Activated B cell treated with CpG ODN at 0.5 μM for 24 hours (primary cell): ENCODE data around the gene SF3B2. TPM values are rescaled to one million over a fixed set of nuclear protein-coding genes. Genes with fewer than 3 reads are reported as not detected.
"Not testable (repeated sequence)": the region's sequence is repeated elsewhere in the genome, so short reads cannot be mapped to it uniquely, and the experiment has no call there.

Experiments used
- ATAC-seq: fragments of 200-7000 bp; cut with Tn5 transposase; one replicate; pipeline ENCODE4 v1.10.0; 2021; ENCODE audit warnings: low read depth, mild to moderate bottlenecking, moderate library complexity
- CTCF ChIA-PET: fragments of 350-600 bp; sonication (Branson Sonifier 250); formaldehyde crosslinking; loops from one replicate; lab custom pipeline; 2021; ENCODE audit warnings: antibody characterized with exemption; lab: Charles Lee
- POLR2A ChIA-PET: fragments of 350-600 bp; sonication (Branson Sonifier 250); formaldehyde crosslinking; loops from one replicate; lab custom pipeline; 2021; ENCODE audit warnings: antibody characterized with exemption; lab: Charles Lee
- DNase-seq: peaks from one replicate; pipeline ENCODE4 v3.0.0; 2022
- H3K27ac Mint-ChIP-seq: one replicate; pipeline ENCODE4 v1.8.0; 2020; ENCODE audit warnings: mixed read lengths
- H3K27me3 Mint-ChIP-seq: one replicate; pipeline ENCODE4 v1.8.0; 2021; ENCODE audit warnings: mixed read lengths
- H3K36me3 Mint-ChIP-seq: one replicate; pipeline ENCODE4 v1.8.0; 2021; ENCODE audit warnings: low read depth, mixed read lengths
- H3K4me1 Mint-ChIP-seq: one replicate; pipeline ENCODE4 v1.8.0; 2021; ENCODE audit warnings: mixed read lengths
- H3K4me3 Mint-ChIP-seq: one replicate; pipeline ENCODE4 v1.8.0; 2020; ENCODE audit warnings: mild to moderate bottlenecking, mixed read lengths
- H3K9me3 Mint-ChIP-seq: one replicate; pipeline ENCODE4 v1.8.0; 2020; ENCODE audit warnings: mixed read lengths
- CTCF ChIP-seq: fragments of 200-600 bp; IDR thresholded peaks from one replicate; pipeline ENCODE4 v1.8.0; 2022; ENCODE audit warnings: antibody characterized with exemption, mild to moderate bottlenecking
- intact Hi-C: fragments of 100-400 bp; cut with micrococcal nuclease; formaldehyde crosslinking; loops from one replicate; pipeline ENCODE4 v1.15.1; 2024
- total RNA-seq: library from RNA; stranded (reverse); gene quantifications from 2 replicates; pipeline ENCODE4 v1.2.3, GENCODE V29; 2022

The SF3B2 gene
- total RNA-seq, 1 donor from 2014 or later = 219 TPM

- ChIA-PET CTCF (no interaction called here), POLR2A (interaction anchor here (0.5 to 0.6 kb wide), 2 partner anchors 16 to 165 kb away, joined by 3 read pairs; no protein-coding TSS in a partner anchor)
- no peak for DNase-seq
- peaks cover 21% of the 10 kb centered on the region for H3K4me1 Mint-ChIP-seq
- no peaks in the 10 kb centered on the region for H3K9me3 Mint-ChIP-seq
- peaks cover 44% of the 10 kb centered on the region for H3K36me3 Mint-ChIP-seq
- ATAC-seq = no peak
- no peak for TF ChIP-seq CTCF
- H3K4me3 Mint-ChIP-seq = no peak overlapping the region
- intact Hi-C loops = no loop called here
- peaks cover 5% of the 10 kb centered on the region for H3K27me3 Mint-ChIP-seq
- no peak overlapping the region for H3K27ac Mint-ChIP-seq
Observed at GRCh38 chr11:66006134-66006890, 45.9 kb upstream of the SF3B2 start.

DNA sequence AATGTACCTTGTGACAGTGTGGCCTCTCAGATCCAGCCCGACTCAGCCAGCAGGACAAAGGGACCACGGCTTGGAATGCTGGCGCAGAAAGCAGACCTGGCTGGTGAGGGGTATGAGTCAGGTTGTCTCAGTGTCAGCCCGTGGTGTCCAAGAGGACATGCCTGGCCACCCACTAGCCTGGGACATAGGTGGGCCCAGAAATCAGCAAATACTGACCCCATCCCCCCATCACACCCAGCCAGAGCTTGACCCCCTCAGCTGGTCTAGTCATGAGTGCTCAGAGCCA lies 45.3 kb upstream of the SF3B2 start:
- CTCF ChIA-PET = interaction anchor here (3.4 kb wide), 1 partner anchor 16 kb away, joined by 13 read pairs; no protein-coding TSS in a partner anchor
- DNase-seq = no peak
- peaks cover 40% of the 10 kb centered on the region for H3K36me3 Mint-ChIP-seq
- intact Hi-C loops = loop anchor here (1.0 kb wide), 1 partner anchor 15 kb away; no protein-coding TSS in a partner anchor
- POLR2A ChIA-PET = no interaction called here
- H3K9me3 Mint-ChIP-seq = no peaks in the 10 kb centered on the region
- no peak for ATAC-seq
- TF ChIP-seq CTCF = no peak
- H3K27ac Mint-ChIP-seq = no peak overlapping the region
- peaks cover 8% of the 10 kb centered on the region for H3K27me3 Mint-ChIP-seq
- peaks cover 16% of the 10 kb centered on the region for H3K4me1 Mint-ChIP-seq
- H3K4me3 Mint-ChIP-seq = no peak overlapping the region

- H3K27me3 Mint-ChIP-seq = peaks cover 8% of the 10 kb centered on the region
- H3K4me3 Mint-ChIP-seq = no peak overlapping the region
- ATAC-seq (no peak), DNase-seq (no peak)
- H3K27ac Mint-ChIP-seq = no peak overlapping the region
- H3K36me3 Mint-ChIP-seq = peaks cover 36% of the 10 kb centered on the region
- intact Hi-C loops = loop anchor here (1.0 kb wide), 1 partner anchor 15 kb away; no protein-coding TSS in a partner anchor
- peaks cover 12% of the 10 kb centered on the region for H3K4me1 Mint-ChIP-seq
- H3K9me3 Mint-ChIP-seq = no peaks in the 10 kb centered on the region
- CTCF ChIA-PET = interaction anchor here (3.4 kb wide), 1 partner anchor 16 kb away, joined by 13 read pairs; no protein-coding TSS in a partner anchor
- TF ChIP-seq CTCF = no peak
- POLR2A ChIA-PET = interaction anchor here (0.5 kb wide), 1 partner anchor 69 kb away, joined by 3 read pairs; no protein-coding TSS in a partner anchor
Observed at GRCh38 chr11:66007201-66007634, 44.9 kb upstream of the SF3B2 start.

DNA sequence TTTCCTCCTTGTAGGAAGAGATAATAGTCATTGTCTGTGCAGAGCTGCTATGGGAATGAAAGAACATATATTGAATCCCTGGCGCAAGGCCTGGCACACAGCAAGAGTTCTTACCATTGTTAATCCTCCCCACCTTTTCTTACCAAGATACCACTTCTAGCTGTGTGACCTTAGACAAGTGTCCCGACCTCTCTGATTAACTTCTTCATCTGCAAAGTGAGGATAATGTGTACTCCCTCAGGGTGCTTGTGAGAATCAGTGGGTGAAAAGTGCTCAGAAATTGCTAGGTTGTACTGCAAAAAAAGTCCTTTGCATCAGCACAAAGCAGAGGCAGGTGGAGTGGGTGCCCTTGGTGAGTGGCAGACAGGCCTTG lies 44.1 kb upstream of the SF3B2 start:
- Mint-ChIP-seq H3K9me3 (no peaks in the 10 kb centered on the region), H3K4me3 (no peak overlapping the region), H3K27me3 (peaks cover 9% of the 10 kb centered on the region), H3K27ac (no peak overlapping the region), H3K4me1 (peaks cover 5% of the 10 kb centered on the region), H3K36me3 (peaks cover 32% of the 10 kb centered on the region)
- intact Hi-C loops = no loop called here
- ChIA-PET CTCF (interaction anchor here (1.1 to 3.4 kb wide), 2 partner anchors 15 to 37 kb away, joined by 3 to 13 read pairs; no protein-coding TSS in a partner anchor), POLR2A (interaction anchor here (1.1 kb wide), 1 partner anchor 150 kb away, joined by 3 read pairs; no protein-coding TSS in a partner anchor)
- TF ChIP-seq CTCF = no peak
- ATAC-seq (no peak), DNase-seq (no peak)

- Mint-ChIP-seq H3K27ac (no peak overlapping the region), H3K27me3 (peaks cover 10% of the 10 kb centered on the region), H3K4me3 (no peak overlapping the region), H3K36me3 (peaks cover 28% of the 10 kb centered on the region), H3K4me1 (peaks cover under 1% of the 10 kb centered on the region), H3K9me3 (no peaks in the 10 kb centered on the region)
- TF ChIP-seq CTCF = no peak
- no peak for ATAC-seq
- ChIA-PET CTCF (interaction anchor here (1.1 to 3.4 kb wide), 2 partner anchors 14 to 37 kb away, joined by 3 to 13 read pairs; no protein-coding TSS in a partner anchor), POLR2A (interaction anchor here (0.7 to 1.1 kb wide), 2 partner anchors 76 to 150 kb away, joined by 3 read pairs; no protein-coding TSS in a partner anchor)
- intact Hi-C loops = no loop called here
- no peak for DNase-seq
Observed at GRCh38 chr11:66008468-66009101, 43.6 kb upstream of the SF3B2 start.

DNA sequence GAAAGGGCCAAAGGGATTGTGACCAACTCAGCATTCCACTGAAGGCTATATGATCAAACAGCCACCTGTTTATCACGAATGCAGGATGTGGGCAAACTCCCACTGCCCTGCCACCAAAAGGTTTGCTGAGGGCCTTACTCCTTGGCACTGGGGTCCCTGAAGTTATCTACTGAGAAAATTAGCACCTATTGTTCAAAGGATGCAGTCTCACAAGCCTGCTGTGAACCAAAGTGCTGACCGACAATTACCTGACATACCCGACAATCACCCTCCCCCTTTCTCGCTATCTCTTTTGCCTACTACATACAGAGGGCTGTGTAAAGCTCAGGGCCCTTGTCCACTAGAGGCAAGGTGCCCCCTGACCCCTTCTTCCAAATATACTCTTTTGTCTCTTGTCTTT lies 42.1 kb upstream of the SF3B2 start:
- H3K4me1 Mint-ChIP-seq, DNase-seq, intact Hi-C loops, H3K9me3 Mint-ChIP-seq, ATAC-seq, H3K27ac Mint-ChIP-seq, H3K4me3 Mint-ChIP-seq: not testable (repeated sequence)
- peaks cover 15% of the 10 kb centered on the region for H3K36me3 Mint-ChIP-seq
- peaks cover 13% of the 10 kb centered on the region for H3K27me3 Mint-ChIP-seq
- POLR2A ChIA-PET = interaction anchor here (0.7 kb wide), 1 partner anchor 12 kb away, joined by 8 read pairs; no protein-coding TSS in a partner anchor
- CTCF ChIA-PET = interaction anchor here (0.7 to 3.4 kb wide), 2 partner anchors 13 to 20 kb away, joined by 3 to 13 read pairs; no protein-coding TSS in a partner anchor
